CD4-positive, alpha-beta T cell treated with Interleukin-21 for 1 hour (primary cell): ENCODE measurements around the gene UBE2U.
"Not testable (repeated sequence)": the region's sequence is repeated elsewhere in the genome, so short reads cannot be mapped to it uniquely, and the experiment has no call there.

ENCODE experiments used
- DNase-seq: peaks from one replicate; pipeline ENCODE4 v3.0.0-alpha.2; 2020

The UBE2U gene

GRCh38 chr1:64242895-64243756 lies 39.7 kb downstream of the UBE2U start:
- DNase-seq, result peak; percentile 27

GRCh38 chr1:64243757-64244080 lies 40.3 kb downstream of the UBE2U start:
- DNase-seq, result no peak

GRCh38 chr1:64245495-64245894 lies 42.1 kb downstream of the UBE2U start:
- no peak for DNase-seq

GRCh38 chr1:64246294-64246917 lies 43.0 kb downstream of the UBE2U start:
- peak; percentile 42 for DNase-seq

- no peak for DNase-seq
Observed at GRCh38 chr1:64248065-64248464, 44.6 kb downstream of the UBE2U start.

- DNase-seq, result not testable (repeated sequence)
Observed at GRCh38 chr1:64250472-64250871, 47.0 kb downstream of the UBE2U start.

- no peak for DNase-seq
Observed at GRCh38 chr1:64251971-64252370, 48.5 kb downstream of the UBE2U start.

GRCh38 chr1:64257233-64257632 lies 53.8 kb downstream of the UBE2U start:
- not testable (repeated sequence) for DNase-seq

- not testable (repeated sequence) for DNase-seq
Observed at GRCh38 chr1:64258444-64258843, 55.0 kb downstream of the UBE2U start.

GRCh38 chr1:64263335-64263734 lies 59.9 kb downstream of the UBE2U start:
- DNase-seq, result no peak

GRCh38 chr1:64263856-64264255 lies 60.4 kb downstream of the UBE2U start:
- DNase-seq, result no peak

- no peak for DNase-seq
Observed at GRCh38 chr1:64265141-64265540, 61.7 kb downstream of the UBE2U start.

- DNase-seq, result no peak
Observed at GRCh38 chr1:64266991-64267390, 63.6 kb downstream of the UBE2U start.

GRCh38 chr1:64268653-64269557 lies 65.5 kb downstream of the UBE2U start:
- DNase-seq, result peak; percentile 57

- no peak for DNase-seq
Observed at GRCh38 chr1:64269558-64269884, 66.1 kb downstream of the UBE2U start.

GRCh38 chr1:64280001-64280400 lies 76.6 kb downstream of the UBE2U start:
- DNase-seq, result no peak

GRCh38 chr1:64282351-64282750 lies 78.9 kb downstream of the UBE2U start:
- DNase-seq, result no peak

- DNase-seq, result no peak
Observed at GRCh38 chr1:64287071-64287470, 83.6 kb downstream of the UBE2U start.

- DNase-seq, result no peak
Observed at GRCh38 chr1:64290420-64290819, 87.0 kb downstream of the UBE2U start.

GRCh38 chr1:64291931-64292330 lies 88.5 kb downstream of the UBE2U start:
- no peak for DNase-seq

GRCh38 chr1:64292399-64292798 lies 89.0 kb downstream of the UBE2U start:
- DNase-seq, result no peak

GRCh38 chr1:64293820-64294219 lies 90.4 kb downstream of the UBE2U start:
- DNase-seq, result no peak

- no peak for DNase-seq
Observed at GRCh38 chr1:64295136-64295535, 91.7 kb downstream of the UBE2U start.

- no peak for DNase-seq
Observed at GRCh38 chr1:64295561-64295960, 92.1 kb downstream of the UBE2U start.
